Measurements from ENCODE around the gene TSR3.

GRCh38 chr16:1330931-1331711 lies 20.6 kb downstream of the TSR3 start:
- TF ChIP-seq CTCF (IDR thresholded peaks at IDR 0.05) (no peak), POLR2A (IDR thresholded peaks at IDR 0.05) (no peak)

All from heart left ventricle (tissue), 13 donors.